ENCODE results near the gene SHISA8.

The SHISA8 gene

GRCh38 chr22:41934284-41935014 lies 19.6 kb upstream of the SHISA8 start:
- DNase-seq (ENCODE audit: insufficient read length, low spot score) (no peak), FAIRE-seq (no peak)

GRCh38 chr22:41933411-41934177 lies 18.7 kb upstream of the SHISA8 start:
- peak; percentile 28 for FAIRE-seq
- no peak for DNase-seq (ENCODE audit: insufficient read length, low spot score)

DNA sequence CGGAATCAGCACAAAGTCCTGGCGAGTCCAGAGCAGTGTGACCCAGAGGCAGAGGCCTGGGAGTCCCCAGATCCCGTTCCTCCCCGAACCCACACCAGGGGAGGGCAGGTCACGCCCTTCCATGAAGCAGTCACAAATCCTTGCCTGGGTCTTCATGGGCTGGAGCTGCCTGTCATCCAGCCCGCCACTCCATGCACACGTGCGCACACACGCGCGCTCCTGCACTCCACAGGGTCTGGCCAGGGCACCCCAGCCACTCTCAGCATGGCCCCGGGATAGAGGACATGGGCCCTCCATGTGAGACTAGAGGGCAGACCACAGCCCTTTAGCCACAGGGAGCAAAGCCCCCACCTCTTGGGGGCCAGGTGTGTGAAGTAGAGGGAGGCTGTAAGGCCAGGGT lies 17.5 kb upstream of the SHISA8 start:
- DNase-seq (ENCODE audit: insufficient read length, low spot score), result no peak
- FAIRE-seq, result no peak

- FAIRE-seq (peak; percentile 94), DNase-seq (ENCODE audit: insufficient read length, low spot score) (no peak)
Measured at GRCh38 chr22:41931701-41932269, 16.9 kb upstream of the SHISA8 start.

DNA sequence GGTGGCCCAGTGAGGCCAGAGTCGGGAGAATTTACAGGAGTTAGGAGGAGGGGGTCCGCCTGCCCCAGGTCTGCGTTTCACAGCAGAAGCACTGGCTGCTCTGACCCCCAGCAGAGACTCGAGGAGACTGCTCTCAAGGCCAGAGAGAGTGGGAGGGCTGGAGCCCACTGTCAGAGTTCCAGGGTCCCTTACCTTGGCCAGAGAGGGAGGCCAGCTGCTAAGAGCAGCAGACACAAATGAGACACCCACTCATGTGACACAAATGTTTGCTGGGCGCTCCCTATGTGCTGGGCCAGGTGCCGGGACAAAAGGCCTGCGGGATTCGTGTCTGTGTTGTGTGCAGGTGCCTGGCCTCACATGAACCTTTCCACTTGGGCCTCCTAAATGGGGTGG lies 14.5 kb upstream of the SHISA8 start:
- no peak for DNase-seq (ENCODE audit: insufficient read length, low spot score)
- peak; percentile 86 for FAIRE-seq

DNA sequence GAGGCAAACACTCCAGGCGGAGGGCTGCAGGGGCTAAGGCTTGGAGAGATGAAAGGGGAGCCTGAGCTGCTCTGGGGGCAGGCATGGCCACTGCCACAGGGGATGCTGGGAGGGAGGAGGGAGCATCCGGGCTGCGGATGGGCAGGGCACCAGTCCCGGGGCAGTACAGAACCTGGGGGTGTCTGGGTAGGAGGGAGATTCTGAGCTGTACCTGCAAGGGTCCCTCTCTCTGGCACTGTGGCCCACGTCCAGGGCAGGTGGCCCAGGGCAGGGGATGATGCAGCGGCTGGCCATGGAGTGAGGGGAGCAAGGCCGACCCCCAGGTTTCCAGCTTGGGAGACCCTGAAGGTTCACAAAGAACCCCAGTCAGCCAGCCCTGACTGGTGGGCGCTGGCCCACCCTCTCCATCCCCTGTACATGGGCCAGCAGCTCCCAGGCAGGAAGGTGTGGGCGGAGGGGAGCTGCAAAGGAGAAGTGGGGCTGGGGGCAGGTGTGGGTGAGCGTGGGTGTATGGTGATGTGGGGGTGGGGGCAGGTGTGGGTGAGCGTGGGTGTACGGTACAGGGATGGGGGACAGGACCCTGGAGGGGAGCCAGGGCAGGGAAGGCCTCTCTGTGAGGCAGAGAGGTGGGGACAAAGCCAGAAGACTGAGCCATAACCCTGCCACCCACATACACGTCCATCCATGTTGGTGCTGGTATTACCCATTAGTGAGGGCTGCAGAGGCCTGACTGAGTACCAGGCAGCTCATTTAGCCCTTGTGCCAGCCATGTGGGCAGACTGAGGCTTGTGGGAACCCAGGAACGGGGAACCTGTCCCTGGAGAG lies 13.9 kb upstream of the SHISA8 start:
- FAIRE-seq (peak; percentile 86), DNase-seq (ENCODE audit: insufficient read length, low spot score) (no peak)

GRCh38 chr22:41927813-41928212 lies 12.9 kb upstream of the SHISA8 start:
- DNase-seq (ENCODE audit: insufficient read length, low spot score) (no peak), FAIRE-seq (peak; percentile 88)

GRCh38 chr22:41925783-41926460 lies 11.0 kb upstream of the SHISA8 start:
- no peak for DNase-seq (ENCODE audit: insufficient read length, low spot score)
- FAIRE-seq, result peak; percentile 90

- DNase-seq (ENCODE audit: insufficient read length, low spot score) (no peak), FAIRE-seq (no peak)
Measured at GRCh38 chr22:41923595-41924276, 8.9 kb upstream of the SHISA8 start.

- FAIRE-seq, result no peak
Measured at GRCh38 chr22:41922940-41923594, 8.2 kb upstream of the SHISA8 start.

DNA sequence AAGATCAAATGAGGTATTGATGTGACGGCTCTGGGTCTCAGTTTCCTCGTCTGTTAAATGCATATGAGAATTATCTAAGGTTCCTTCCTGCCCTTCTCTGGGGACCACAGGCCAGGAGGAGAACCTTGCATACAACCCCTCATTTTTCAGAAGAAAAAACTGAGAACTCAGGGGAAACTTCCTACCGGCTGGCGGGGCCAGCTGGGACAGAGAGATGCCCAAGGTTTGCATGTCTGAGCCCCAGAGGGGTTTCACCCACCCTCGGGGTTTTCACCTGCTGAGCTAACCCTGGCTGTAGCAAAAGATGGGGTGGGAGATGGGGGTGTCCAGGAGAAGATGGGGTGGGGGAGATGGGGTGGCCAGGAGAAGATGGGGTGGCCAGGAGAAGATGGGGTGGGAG lies 7.5 kb upstream of the SHISA8 start:
- no peak for DNase-seq (ENCODE audit: insufficient read length, low spot score)
- peak; percentile 87 for FAIRE-seq

More at GRCh38 chr22:41922940-41923594, 8.2 kb upstream of the SHISA8 start:
- no peak for DNase-seq (ENCODE audit: insufficient read length, low spot score)

DNA sequence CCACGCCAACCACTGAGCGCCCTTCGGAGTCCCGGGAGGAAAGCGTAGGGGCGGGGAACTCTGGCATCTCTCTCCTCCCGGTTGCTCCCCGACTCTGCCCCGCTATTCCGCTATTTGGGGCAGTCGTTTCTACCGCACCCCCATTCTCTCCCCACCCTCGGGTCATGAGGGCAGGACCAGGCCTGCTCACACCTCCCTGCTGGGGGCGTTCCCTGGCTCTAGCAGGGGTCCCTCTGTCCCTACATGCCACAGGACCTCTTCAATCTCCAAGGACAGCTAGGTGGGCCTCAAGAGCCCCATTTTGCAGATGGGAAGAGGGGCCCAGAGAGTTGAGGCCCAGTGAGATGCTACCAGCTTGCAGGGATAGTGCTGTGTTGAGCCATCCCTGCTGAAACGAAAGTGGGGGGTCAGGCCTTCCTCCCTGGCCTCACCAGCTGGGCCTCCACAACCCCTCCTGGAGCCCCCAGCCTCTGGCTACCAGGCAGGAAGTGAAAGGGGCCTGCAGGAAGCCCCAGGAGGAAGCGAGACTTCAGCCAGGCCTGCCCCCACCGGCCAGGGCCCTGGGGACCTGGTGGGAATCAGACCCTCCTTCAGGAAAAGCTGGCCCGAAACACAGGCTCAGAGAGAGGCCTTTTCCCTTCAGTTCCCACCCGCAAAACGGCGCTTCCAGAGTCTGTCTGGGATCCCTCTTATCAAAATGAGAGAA lies 5.5 kb upstream of the SHISA8 start:
- peak; percentile 95 for FAIRE-seq
- no peak for DNase-seq (ENCODE audit: insufficient read length, low spot score)

- FAIRE-seq (peak; percentile 91), DNase-seq (ENCODE audit: insufficient read length, low spot score) (no peak)
Measured at GRCh38 chr22:41919357-41920224, 4.7 kb upstream of the SHISA8 start.

DNA sequence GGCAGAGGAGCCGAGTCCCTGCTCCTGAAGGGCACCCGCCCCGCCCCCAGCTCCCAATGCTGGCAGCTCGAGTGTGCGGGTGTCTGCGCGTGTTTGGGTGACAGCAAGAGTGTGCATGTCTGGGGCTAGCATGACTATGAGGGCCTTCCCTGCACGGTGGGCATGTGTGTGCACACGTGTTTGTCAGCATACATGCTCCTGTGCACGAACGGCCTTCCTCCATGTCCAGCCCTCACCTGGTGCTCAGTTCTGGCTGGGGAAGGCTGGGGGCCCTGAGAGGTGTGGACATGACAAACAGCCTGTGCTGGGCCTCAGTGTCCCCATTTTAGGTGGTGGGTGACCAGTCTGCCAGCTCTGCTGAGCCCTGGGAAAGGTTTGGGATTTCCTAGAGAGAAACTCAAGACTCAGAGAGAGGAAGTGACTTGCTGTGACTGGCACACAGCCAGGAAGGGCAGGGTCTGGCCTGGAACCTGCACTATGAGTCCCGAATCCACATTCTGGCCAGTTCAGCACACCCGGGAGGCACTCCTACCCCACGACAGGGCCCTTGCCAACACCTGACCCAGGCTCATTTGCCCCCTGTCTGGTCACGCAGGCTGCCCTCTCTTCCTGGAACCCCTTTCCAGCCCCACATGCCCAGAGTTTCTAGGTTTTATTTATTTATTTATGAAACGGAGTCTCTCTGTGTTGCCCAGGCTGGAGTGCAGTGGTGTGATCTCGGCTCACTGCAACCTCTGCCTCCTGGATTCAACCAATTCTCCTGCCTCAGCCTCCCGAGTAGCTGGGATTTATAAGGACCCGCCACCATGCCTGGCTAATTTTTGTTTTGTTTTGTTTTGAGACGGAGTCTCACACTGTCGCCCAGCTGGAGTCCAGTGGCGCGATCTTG lies 3.3 kb upstream of the SHISA8 start:
- FAIRE-seq, result peak; percentile 82
- DNase-seq (ENCODE audit: insufficient read length, low spot score), result no peak

DNA sequence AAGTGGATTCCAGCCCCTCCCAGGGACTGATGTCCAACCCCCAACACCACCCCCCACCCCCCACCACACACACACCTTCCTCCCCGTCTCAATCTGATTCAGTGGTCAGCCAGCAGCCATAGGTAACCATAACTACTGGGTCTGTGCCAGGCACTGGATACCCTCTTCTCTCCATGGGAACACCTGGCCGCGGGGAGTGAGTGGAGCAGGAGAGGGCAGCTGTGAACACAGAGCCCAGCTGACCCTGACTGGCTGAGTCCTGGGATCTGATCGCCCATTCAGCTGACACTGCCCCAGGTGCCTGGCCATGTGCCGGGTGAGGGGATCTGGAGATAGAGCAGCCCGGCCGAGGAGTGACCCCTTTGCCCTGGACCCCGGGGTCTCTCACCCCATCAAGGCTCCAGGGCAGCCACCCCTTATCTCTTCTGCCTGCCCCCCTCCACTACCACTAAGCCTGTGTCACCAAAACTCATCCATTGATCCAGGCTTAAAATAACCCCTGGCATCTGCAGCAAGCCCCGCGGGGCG lies 2.6 kb upstream of the SHISA8 start:
- FAIRE-seq (no peak), DNase-seq (ENCODE audit: insufficient read length, low spot score) (no peak)

GRCh38 chr22:41916745-41917358 lies 2.0 kb upstream of the SHISA8 start:
- no peak for DNase-seq (ENCODE audit: insufficient read length, low spot score)
- no peak for FAIRE-seq
